ENCODE results near the gene RTN4R.

Gene RTN4R

DNA sequence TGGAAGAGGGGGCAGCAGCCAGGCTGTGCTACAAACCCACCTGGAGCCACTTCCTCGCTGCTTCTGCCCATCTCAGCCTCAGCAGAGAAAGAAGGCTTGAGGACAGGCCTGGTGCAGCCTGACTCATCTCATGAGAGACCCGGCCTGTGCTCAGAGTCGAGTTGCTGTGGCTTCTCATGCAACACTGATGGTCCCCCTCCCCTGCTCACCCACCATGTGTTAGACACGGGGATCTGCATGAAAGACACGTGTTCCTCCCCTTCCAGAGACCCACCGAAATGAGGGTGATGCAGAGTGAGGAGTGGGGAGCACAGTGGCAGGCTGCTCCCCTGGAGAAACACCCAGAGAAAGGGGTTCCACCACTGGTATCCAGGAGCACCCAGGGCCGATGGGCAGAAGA is 15.0 kb downstream of the RTN4R start:
- Histone ChIP-seq H3K27me3 (ENCODE audit: insufficient read depth, low read length, poor library complexity, severe bottlenecking) (no peaks in the 10 kb centered on the region), H3K79me2 (ENCODE audit: insufficient read depth, low read length) (peaks cover 54% of the 10 kb centered on the region; the same call in 1 of the 2 replicates), H3K4me1 (ENCODE audit: insufficient read depth, low read length, poor library complexity, severe bottlenecking) (peaks cover 10% of the 10 kb centered on the region), H3K36me3 (ENCODE audit: insufficient read depth, low read length) (no peaks in the 10 kb centered on the region), H3K9me3 (ENCODE audit: insufficient read depth, low read depth, low read length) (no peaks in the 10 kb centered on the region), H3K4me2 (ENCODE audit: low read depth, low read length, poor library complexity, severe bottlenecking) (no peak overlapping the region), H3K9me2 (replicated peaks; ENCODE audit: low read depth, low read length) (no peaks in the 10 kb centered on the region), H3F3A (ENCODE audit: low read depth) (no peaks in the 10 kb centered on the region), H4K20me1 (ENCODE audit: insufficient read depth, low read length, poor library complexity, severe bottlenecking) (no peaks in the 10 kb centered on the region), H2AFZ (ENCODE audit: low read length) (no peak overlapping the region), H3K9ac (ENCODE audit: low read depth, low read length, poor library complexity, severe bottlenecking) (no peak overlapping the region), H3K4me3 (ENCODE audit: low read length, poor library complexity, severe bottlenecking) (no peak overlapping the region)
- no peak for TF ChIP-seq EZH2phosphoT487 (IDR thresholded peaks at IDR 0.05; ENCODE audit: borderline replicate concordance)
- TF ChIP-seq, protein P1, sequence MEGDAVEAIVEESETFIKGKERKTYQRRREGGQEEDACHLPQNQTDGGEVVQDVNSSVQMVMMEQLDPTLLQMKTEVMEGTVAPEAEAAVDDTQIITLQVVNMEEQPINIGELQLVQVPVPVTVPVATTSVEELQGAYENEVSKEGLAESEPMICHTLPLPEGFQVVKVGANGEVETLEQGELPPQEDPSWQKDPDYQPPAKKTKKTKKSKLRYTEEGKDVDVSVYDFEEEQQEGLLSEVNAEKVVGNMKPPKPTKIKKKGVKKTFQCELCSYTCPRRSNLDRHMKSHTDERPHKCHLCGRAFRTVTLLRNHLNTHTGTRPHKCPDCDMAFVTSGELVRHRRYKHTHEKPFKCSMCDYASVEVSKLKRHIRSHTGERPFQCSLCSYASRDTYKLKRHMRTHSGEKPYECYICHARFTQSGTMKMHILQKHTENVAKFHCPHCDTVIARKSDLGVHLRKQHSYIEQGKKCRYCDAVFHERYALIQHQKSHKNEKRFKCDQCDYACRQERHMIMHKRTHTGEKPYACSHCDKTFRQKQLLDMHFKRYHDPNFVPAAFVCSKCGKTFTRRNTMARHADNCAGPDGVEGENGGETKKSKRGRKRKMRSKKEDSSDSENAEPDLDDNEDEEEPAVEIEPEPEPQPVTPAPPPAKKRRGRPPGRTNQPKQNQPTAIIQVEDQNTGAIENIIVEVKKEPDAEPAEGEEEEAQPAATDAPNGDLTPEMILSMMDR (conservative IDR thresholded peaks at IDR 0.05; ENCODE audit: low read length): no peak

DNA sequence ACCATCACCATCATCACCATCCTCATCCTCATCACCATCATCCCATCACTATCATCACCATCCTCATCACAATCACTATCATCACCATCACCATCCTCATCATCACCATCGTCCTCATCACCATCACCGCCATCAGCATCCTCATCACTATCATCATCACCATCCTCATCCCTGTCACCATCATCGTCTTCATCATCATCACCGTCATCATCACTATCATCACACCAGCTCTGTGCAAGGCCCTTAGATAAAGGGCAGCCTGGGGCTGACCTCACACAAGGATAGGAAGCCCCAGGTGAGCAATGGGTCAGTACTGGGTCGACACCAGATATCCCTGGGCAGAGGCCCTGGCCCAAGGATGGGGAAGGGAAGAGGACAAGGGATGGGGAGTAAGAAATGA is 16.1 kb downstream of the RTN4R start:
- Histone ChIP-seq H3K79me2 (ENCODE audit: insufficient read depth, low read length) (peaks cover 60% of the 10 kb centered on the region; the same call in 1 of the 2 replicates), H3K9ac (ENCODE audit: low read depth, low read length, poor library complexity, severe bottlenecking) (no peak overlapping the region), H3K4me3 (ENCODE audit: low read length, poor library complexity, severe bottlenecking) (no peak overlapping the region), H3K4me1 (ENCODE audit: insufficient read depth, low read length, poor library complexity, severe bottlenecking) (peaks cover 16% of the 10 kb centered on the region), H4K20me1 (ENCODE audit: insufficient read depth, low read length, poor library complexity, severe bottlenecking) (no peaks in the 10 kb centered on the region), H3F3A (ENCODE audit: low read depth) (no peaks in the 10 kb centered on the region), H3K9me2 (replicated peaks; ENCODE audit: low read depth, low read length) (no peaks in the 10 kb centered on the region), H2AFZ (ENCODE audit: low read length) (no peak overlapping the region), H3K36me3 (ENCODE audit: insufficient read depth, low read length) (no peaks in the 10 kb centered on the region), H3K9me3 (ENCODE audit: insufficient read depth, low read depth, low read length) (no peaks in the 10 kb centered on the region), H3K27me3 (ENCODE audit: insufficient read depth, low read length, poor library complexity, severe bottlenecking) (no peaks in the 10 kb centered on the region), H3K4me2 (ENCODE audit: low read depth, low read length, poor library complexity, severe bottlenecking) (no peak overlapping the region)
- TF ChIP-seq, protein P1 (conservative IDR thresholded peaks at IDR 0.05; ENCODE audit: low read length): no peak
- TF ChIP-seq EZH2phosphoT487 (IDR thresholded peaks at IDR 0.05; ENCODE audit: borderline replicate concordance): no peak

DNA sequence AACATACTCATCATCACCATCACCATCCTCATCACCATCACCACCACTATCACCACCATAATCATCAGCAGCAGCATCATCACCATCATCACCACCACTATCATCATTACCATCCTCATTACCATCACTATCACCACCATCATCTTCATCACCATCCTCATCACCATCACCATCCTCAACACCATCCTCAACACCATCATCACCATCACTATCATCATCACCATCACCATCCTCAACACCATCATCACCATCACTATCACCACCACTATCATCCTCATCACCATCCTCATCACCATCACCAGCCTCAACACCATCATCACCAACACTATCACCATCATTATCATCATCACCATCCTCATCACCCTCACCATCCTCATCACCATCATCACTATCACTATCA is 16.6 kb downstream of the RTN4R start:
- no peaks in the 10 kb centered on the region for H3K9me2 ChIP-seq (replicated peaks; ENCODE audit: low read depth, low read length)

More for the DNA sequence above, 16.6 kb downstream of the RTN4R start:
- Histone ChIP-seq H3K4me3 (ENCODE audit: low read length, poor library complexity, severe bottlenecking) (no peak overlapping the region), H3K9me3 (ENCODE audit: insufficient read depth, low read depth, low read length) (no peaks in the 10 kb centered on the region), H4K20me1 (ENCODE audit: insufficient read depth, low read length, poor library complexity, severe bottlenecking) (no peaks in the 10 kb centered on the region), H3K4me1 (ENCODE audit: insufficient read depth, low read length, poor library complexity, severe bottlenecking) (peaks cover 21% of the 10 kb centered on the region), H3K4me2 (ENCODE audit: low read depth, low read length, poor library complexity, severe bottlenecking) (no peak overlapping the region), H3K79me2 (ENCODE audit: insufficient read depth, low read length) (peaks cover 65% of the 10 kb centered on the region; the same call in 1 of the 2 replicates), H3K27me3 (ENCODE audit: insufficient read depth, low read length, poor library complexity, severe bottlenecking) (no peaks in the 10 kb centered on the region), H3F3A (ENCODE audit: low read depth) (no peaks in the 10 kb centered on the region), H2AFZ (ENCODE audit: low read length) (no peak overlapping the region), H3K9ac (ENCODE audit: low read depth, low read length, poor library complexity, severe bottlenecking) (no peak overlapping the region), H3K36me3 (ENCODE audit: insufficient read depth, low read length) (no peaks in the 10 kb centered on the region)
- TF ChIP-seq, protein P1 (conservative IDR thresholded peaks at IDR 0.05; ENCODE audit: low read length): no peak
- no peak for TF ChIP-seq EZH2phosphoT487 (IDR thresholded peaks at IDR 0.05; ENCODE audit: borderline replicate concordance)

Measured in Loucy (cell line).